Measurements from ENCODE around the gene NDRG3.

DNA sequence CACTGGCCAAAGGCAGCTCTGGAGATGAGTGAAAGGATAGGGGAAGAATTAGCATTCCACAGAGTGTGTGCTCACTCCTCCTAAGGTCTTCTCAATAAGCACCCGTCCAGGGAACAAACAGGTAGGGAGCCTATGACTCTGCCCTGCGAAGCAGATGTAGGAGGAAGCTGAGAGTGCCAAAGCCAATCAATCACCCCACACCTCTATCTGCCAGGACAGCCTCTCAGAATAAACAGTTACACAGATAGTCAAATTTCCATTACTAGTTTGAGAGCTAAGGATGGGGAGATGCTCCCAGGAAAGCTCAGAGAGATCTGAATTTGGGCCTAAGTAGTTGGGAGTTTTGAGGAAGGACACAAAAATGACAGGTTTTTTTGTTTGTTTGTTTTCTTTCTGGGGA lies 59.4 kb downstream of the NDRG3 start:
- TF ChIP-seq, protein P1, sequence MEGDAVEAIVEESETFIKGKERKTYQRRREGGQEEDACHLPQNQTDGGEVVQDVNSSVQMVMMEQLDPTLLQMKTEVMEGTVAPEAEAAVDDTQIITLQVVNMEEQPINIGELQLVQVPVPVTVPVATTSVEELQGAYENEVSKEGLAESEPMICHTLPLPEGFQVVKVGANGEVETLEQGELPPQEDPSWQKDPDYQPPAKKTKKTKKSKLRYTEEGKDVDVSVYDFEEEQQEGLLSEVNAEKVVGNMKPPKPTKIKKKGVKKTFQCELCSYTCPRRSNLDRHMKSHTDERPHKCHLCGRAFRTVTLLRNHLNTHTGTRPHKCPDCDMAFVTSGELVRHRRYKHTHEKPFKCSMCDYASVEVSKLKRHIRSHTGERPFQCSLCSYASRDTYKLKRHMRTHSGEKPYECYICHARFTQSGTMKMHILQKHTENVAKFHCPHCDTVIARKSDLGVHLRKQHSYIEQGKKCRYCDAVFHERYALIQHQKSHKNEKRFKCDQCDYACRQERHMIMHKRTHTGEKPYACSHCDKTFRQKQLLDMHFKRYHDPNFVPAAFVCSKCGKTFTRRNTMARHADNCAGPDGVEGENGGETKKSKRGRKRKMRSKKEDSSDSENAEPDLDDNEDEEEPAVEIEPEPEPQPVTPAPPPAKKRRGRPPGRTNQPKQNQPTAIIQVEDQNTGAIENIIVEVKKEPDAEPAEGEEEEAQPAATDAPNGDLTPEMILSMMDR (conservative IDR thresholded peaks at IDR 0.05), result no peak
- no peak for TF ChIP-seq EZH2 (IDR thresholded peaks at IDR 0.05; ENCODE audit: low read depth)

All from PC-9 (cell line).